Measurements from ENCODE around the gene DNAH11. TPM values are rescaled to one million over a fixed set of nuclear protein-coding genes. Genes with fewer than 3 reads are reported as not detected.

Gene DNAH11
- total RNA-seq, 1 donor from 2014 or later, result 1.7 TPM

DNA sequence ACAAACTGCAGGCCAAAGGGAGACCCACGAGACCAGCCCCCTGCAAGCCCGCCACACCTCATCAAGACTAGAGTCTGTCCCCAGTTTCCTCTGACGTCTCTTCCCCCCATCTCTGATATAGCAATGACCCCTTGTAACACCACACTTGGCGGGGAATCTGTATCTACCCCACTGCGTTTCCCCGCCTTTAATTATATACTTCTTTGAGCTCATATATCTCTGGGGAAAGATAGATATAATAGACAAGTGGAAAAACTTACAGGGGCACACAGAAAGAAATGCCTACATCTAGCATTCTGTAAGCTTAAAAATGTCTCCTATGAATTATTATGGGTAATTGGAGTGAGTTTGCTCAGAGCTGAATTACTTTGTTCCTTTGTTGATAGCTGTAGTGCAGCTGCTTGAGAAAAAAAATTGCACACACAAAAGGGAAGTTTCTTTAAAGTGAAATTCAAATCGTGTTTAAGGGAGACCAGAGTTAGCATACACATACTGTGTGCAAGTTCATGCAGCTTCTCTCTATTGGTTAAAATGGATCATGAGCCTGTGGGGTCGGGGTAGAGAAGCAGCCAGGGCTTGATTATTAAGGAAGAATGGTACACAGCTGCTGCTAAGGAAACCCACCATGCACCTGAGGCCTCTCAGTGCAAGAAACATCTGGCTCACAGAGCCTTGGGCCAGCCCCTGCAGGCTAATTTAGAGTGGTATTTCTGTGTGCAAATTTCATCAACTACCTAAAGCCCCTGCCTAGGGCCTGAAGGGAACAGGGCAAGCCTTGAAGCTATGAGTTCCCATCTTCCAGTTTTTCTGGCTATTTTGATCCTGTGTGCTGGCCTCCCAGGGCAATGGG lies 370.3 kb downstream of the DNAH11 start:
- intact Hi-C loops (cut with DNase I), result no loop called here
- peaks cover 0 to under 1% of the 10 kb centered on the region in 2 donors for H3K36me3 ChIP-seq
- no peaks in the 10 kb centered on the region for H3K27me3 ChIP-seq
- no peak overlapping the region for H3K4me3 ChIP-seq
- H3K27ac ChIP-seq, result no peak overlapping the region
- H3K4me1 ChIP-seq, result peaks cover 12% of the 10 kb centered on the region
- TF ChIP-seq, protein P1, sequence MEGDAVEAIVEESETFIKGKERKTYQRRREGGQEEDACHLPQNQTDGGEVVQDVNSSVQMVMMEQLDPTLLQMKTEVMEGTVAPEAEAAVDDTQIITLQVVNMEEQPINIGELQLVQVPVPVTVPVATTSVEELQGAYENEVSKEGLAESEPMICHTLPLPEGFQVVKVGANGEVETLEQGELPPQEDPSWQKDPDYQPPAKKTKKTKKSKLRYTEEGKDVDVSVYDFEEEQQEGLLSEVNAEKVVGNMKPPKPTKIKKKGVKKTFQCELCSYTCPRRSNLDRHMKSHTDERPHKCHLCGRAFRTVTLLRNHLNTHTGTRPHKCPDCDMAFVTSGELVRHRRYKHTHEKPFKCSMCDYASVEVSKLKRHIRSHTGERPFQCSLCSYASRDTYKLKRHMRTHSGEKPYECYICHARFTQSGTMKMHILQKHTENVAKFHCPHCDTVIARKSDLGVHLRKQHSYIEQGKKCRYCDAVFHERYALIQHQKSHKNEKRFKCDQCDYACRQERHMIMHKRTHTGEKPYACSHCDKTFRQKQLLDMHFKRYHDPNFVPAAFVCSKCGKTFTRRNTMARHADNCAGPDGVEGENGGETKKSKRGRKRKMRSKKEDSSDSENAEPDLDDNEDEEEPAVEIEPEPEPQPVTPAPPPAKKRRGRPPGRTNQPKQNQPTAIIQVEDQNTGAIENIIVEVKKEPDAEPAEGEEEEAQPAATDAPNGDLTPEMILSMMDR (IDR thresholded peaks at IDR 0.05), result no peak
- TF ChIP-seq POLR2A (IDR thresholded peaks at IDR 0.05) (no peak), POLR2AphosphoS5 (IDR thresholded peaks at IDR 0.05; ENCODE audit: insufficient read depth in 1 of 2, low read depth in 1 of 2) (no peak)
- no peak for DNase-seq (ENCODE audit: extremely low spot score in 2 of 2)
- no peaks in the 10 kb centered on the region for H3K9me3 ChIP-seq

DNA sequence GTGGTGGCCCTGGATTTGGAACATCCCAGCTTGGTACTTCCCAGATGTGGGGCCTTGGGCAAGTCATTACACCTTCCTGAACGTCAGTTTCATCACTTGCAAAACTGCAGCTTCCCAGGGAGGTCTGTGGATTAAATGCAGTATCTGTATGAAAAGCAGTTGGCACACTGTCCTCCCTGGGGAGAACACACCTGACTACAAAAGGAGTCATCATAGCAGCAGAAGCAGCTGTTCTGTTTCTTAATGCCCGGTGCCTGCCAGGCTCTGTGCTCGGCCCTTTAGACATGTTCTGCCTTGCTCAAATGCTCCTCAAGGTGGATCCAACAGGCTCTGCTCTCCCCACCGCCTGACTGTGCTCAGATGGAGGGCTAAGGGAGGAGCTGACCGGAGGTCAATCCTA lies 371.8 kb downstream of the DNAH11 start:
- DNase-seq (ENCODE audit: extremely low spot score in 2 of 2), result no peak
- Histone ChIP-seq H3K4me1 (peaks cover 12% of the 10 kb centered on the region), H3K9me3 (no peaks in the 10 kb centered on the region), H3K36me3 (no peaks in the 10 kb centered on the region), H3K27ac (no peak overlapping the region), H3K27me3 (no peaks in the 10 kb centered on the region), H3K4me3 (no peak overlapping the region)
- intact Hi-C loops (cut with DNase I), result no loop called here
- TF ChIP-seq POLR2AphosphoS5 (IDR thresholded peaks at IDR 0.05; ENCODE audit: insufficient read depth in 1 of 2, low read depth in 1 of 2), result no peak
- no peak for TF ChIP-seq POLR2A (IDR thresholded peaks at IDR 0.05)
- TF ChIP-seq, protein P1 (IDR thresholded peaks at IDR 0.05), result no peak

DNA sequence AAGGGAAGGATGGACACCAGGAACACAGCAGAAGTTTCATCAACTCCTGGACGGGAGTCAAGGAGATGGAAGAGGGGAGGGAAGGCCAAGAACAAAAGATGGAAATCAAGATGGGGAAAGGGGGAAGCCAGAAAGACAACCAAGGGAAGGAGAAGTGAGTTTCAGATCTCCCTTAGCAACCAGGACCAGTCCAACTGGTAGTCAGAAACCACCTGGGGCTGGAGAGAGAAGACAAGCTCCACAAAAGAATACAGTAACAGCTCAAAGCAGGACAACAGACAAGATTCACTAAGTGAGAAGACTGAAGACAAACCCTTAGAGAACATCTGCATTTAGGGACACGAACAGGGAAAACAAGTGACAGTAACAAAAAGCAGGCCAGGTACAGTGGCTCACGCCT lies 372.3 kb downstream of the DNAH11 start:
- Histone ChIP-seq H3K9me3 (no peaks in the 10 kb centered on the region), H3K27ac (no peak overlapping the region), H3K27me3 (no peaks in the 10 kb centered on the region), H3K36me3 (no peaks in the 10 kb centered on the region), H3K4me3 (no peak overlapping the region), H3K4me1 (peaks cover 12% of the 10 kb centered on the region)
- TF ChIP-seq, protein P1 (IDR thresholded peaks at IDR 0.05), result no peak
- TF ChIP-seq POLR2AphosphoS5 (IDR thresholded peaks at IDR 0.05; ENCODE audit: insufficient read depth in 1 of 2, low read depth in 1 of 2) (no peak), POLR2A (IDR thresholded peaks at IDR 0.05) (no peak)
- intact Hi-C loops (cut with DNase I), result no loop called here
- no peak for DNase-seq (ENCODE audit: extremely low spot score in 2 of 2)

DNA sequence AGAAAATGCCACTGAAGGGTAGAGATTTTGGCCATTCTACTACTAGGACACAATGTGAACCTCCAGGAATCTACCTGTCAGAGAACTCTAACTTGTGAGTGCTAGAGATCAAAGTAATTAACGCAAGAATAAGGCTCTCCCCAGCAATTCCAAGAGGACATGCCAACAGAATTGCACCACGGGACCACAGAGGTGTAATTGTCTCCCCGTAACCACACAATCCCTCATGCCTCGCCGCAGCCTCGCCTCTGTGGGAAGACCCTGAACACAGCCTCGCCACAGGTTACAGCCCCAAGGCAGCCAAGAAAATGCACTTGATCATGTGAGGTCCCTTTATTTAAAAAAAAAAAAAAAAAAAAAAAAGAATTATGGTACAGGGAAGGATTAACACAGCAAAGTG lies 373.3 kb downstream of the DNAH11 start:
- TF ChIP-seq POLR2AphosphoS5 (IDR thresholded peaks at IDR 0.05; ENCODE audit: insufficient read depth in 1 of 2, low read depth in 1 of 2), result no peak
- TF ChIP-seq, protein P1 (IDR thresholded peaks at IDR 0.05), result no peak
- TF ChIP-seq POLR2A (IDR thresholded peaks at IDR 0.05), result no peak
- H3K36me3 ChIP-seq, result no peaks in the 10 kb centered on the region
- H3K4me1 ChIP-seq, result peaks cover 12% of the 10 kb centered on the region
- no peak for DNase-seq (ENCODE audit: extremely low spot score in 2 of 2)
- H3K9me3 ChIP-seq, result no peaks in the 10 kb centered on the region
- H3K27ac ChIP-seq, result no peak overlapping the region
- H3K27me3 ChIP-seq, result no peaks in the 10 kb centered on the region
- intact Hi-C loops (cut with DNase I), result no loop called here
- no peak overlapping the region for H3K4me3 ChIP-seq

DNA sequence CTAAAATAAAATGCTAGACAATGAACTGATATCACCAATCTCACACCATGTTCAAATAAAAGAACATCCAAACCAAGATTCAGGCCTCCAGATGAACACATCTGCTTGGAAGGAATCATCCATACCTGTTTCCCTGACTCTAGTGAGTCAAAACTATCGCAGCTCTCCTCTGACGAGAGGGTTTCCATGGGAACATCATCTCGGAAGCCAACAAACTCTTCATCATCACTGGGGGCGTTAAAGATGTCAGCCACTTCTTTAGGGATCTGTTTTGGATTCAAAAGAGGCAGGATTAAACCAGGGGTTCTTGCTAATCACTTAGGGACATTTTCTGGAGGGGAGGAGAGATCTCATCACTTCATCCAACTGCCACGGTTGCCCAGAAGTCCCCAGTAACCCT lies 373.8 kb downstream of the DNAH11 start:
- intact Hi-C loops (cut with DNase I), result no loop called here
- DNase-seq (ENCODE audit: extremely low spot score in 2 of 2), result no peak
- Histone ChIP-seq H3K27me3 (no peaks in the 10 kb centered on the region), H3K27ac (no peak overlapping the region), H3K4me1 (peaks cover 12% of the 10 kb centered on the region), H3K9me3 (no peaks in the 10 kb centered on the region), H3K36me3 (no peaks in the 10 kb centered on the region), H3K4me3 (no peak overlapping the region)
- no peak for TF ChIP-seq POLR2AphosphoS5 (IDR thresholded peaks at IDR 0.05; ENCODE audit: insufficient read depth in 1 of 2, low read depth in 1 of 2)
- no peak for TF ChIP-seq POLR2A (IDR thresholded peaks at IDR 0.05)
- TF ChIP-seq, protein P1 (IDR thresholded peaks at IDR 0.05), result no peak

All from vagina (tissue), 2 donors.